Measurements from ENCODE around the gene NELL2. TPM values are rescaled to one million over a fixed set of nuclear protein-coding genes. Genes with fewer than 3 reads are reported as not detected.

The NELL2 gene
- total RNA-seq, 2 donors from 2014 or later = 47.5 to 82.3 TPM

DNA sequence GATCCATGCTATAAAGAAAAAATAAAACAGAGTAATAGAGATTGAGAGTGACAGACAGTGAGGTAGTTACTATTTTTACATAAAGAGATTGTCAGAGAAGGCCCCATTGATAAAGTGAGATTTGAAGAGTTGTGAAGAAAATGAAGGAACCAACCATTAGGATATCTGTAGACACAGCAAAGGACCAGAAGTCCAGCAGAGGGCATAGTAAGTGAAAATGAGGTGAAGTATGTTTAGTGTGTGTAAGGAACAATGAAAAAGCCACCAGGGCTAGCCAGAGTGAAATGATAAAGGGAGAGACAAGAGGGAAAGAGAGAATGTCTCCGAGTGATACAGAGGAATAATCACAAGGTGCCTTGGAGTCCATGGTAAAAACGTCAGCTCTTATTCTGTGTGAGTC lies 411.0 kb downstream of the NELL2 start:
- no peak overlapping the region for H3K27ac Mint-ChIP-seq
- DNase-seq (ENCODE audit: low spot score in 2 of 2) (no peak), ATAC-seq (no peak)
- peaks cover 11% of the 10 kb centered on the region in 2 donors for H3K9me3 Mint-ChIP-seq
- H3K36me3 Mint-ChIP-seq = peaks cover 0 to 8% of the 10 kb centered on the region in 2 donors

DNA sequence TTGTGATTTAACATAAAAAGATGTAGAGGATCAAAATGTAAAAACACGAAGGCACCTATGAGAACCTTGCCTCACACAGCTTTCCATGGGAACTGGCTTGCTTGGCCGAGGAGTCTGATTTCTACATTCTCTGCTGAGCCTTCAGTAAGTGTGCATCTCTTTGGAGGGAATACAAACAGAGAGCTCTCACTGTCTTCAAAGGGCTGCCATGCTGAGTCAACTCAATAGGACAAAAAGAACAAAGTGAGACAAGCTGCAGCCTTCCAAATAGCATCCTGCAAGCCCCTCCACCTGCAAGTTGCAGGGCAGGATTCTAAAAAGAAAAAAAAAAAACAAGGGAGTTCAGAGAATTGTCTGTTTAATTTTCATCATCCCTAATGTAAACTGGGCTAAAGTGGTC lies 411.9 kb downstream of the NELL2 start:
- peaks cover 0 to 8% of the 10 kb centered on the region in 2 donors for H3K36me3 Mint-ChIP-seq
- no peak overlapping the region for H3K27ac Mint-ChIP-seq
- H3K9me3 Mint-ChIP-seq = peaks cover 11% of the 10 kb centered on the region in 2 donors
- ATAC-seq (no peak), DNase-seq (ENCODE audit: low spot score in 2 of 2) (no peak)

DNA sequence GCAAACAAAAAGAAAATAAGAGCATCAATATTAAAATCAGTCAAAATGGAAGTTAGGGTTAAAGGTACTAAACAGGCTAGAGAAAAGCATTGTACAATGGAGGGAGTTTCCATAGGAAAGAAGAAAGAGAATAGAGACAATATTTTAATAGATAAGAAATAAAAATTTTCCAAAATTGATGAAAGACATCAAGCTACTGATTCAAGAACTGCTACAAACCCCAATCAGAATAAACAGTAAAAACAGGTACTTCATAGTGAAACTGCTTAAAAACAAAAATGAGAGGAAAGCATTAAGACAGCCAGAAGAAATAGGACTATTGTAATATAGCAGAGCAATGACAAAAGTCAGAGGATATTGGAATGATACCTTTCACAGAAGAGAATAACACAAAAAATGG lies 413.4 kb downstream of the NELL2 start:
- ATAC-seq (no peak), DNase-seq (ENCODE audit: low spot score in 2 of 2) (no peak)
- H3K36me3 Mint-ChIP-seq = peaks cover 0 to 8% of the 10 kb centered on the region in 2 donors
- H3K9me3 Mint-ChIP-seq = peaks cover 11% of the 10 kb centered on the region in 2 donors
- no peak overlapping the region for H3K27ac Mint-ChIP-seq

DNA sequence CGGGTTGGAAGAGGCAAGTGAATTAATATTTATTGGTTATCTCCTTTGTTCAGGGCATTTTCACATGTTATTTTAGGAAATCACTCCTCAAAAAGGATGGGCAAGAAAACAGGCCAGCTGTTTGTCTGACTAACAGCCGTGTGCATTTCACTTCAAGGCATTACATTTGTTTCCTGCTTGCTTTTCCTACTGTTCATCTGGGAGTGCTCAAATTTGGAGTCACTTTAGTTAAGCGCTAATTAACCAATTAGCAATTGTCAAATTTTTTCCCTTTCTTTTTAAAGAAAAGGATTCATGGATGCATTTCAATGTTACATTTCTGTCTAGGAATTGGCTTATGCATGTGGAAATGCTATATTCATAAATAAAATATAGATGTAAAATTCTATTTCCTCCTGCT lies 415.9 kb downstream of the NELL2 start:
- peaks cover 0 to 3% of the 10 kb centered on the region in 2 donors for H3K9me3 Mint-ChIP-seq
- no peak overlapping the region for H3K27ac Mint-ChIP-seq
- ATAC-seq = no peak
- H3K36me3 Mint-ChIP-seq = no peaks in the 10 kb centered on the region
- DNase-seq (ENCODE audit: low spot score in 2 of 2) = no peak

DNA sequence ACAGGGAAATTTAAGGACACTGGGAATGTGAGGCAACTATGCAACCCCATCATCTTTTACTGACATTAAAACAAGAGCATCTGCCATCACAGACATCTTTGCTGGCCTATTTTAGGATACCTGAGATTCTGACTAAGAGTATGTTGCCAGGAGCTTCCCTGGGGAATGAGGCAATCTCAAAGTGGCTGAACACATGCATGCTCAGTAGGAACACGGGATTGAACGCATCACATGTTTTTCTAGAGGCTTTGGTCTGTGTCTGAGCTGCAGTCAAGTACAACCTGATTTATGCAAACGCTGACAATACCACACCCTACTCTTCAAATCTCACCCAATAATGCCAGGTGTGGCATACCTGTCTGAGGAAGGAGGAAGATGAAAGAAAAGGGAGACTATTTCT lies 416.5 kb downstream of the NELL2 start:
- DNase-seq (ENCODE audit: low spot score in 2 of 2) = no peak
- no peak for ATAC-seq
- no peak overlapping the region for H3K27ac Mint-ChIP-seq

More for the DNA sequence above, 416.5 kb downstream of the NELL2 start:
- no peaks in the 10 kb centered on the region for H3K9me3 Mint-ChIP-seq
- no peaks in the 10 kb centered on the region for H3K36me3 Mint-ChIP-seq

Other genes with a start within 250 kb of the NELL2 start
- not detected for gene DBX2, start 174.8 kb upstream of the NELL2 start, total RNA-seq

Data from activated naive CD4-positive, alpha-beta T cell treated with anti-CD3 and anti-CD28 coated beads, Interleukin-2, amount 50 U/mL, for 72 hours (primary cell).